K562 (cell line): ENCODE measurements around the gene BCAM. TPM values are rescaled to one million over a fixed set of nuclear protein-coding genes. Genes with fewer than 3 reads are reported as not detected.

ENCODE experiments used
- BRCA1 ChIP-seq, 2 experiments: fragments of 450-650 bp in 1 of 2; sonication (generic) in 1 of 2; formaldehyde crosslinking in 1 of 2; IDR thresholded peaks; 2 replicates each; pipeline versions ENCODE4 v1.5.0 to v1.6.1; 2017 to 2020; ENCODE audit warnings: mild to moderate bottlenecking in 1 of 2, missing genetic modification reagents in 1 of 2
- BRF1 ChIP-seq: IDR thresholded peaks from 3 replicates; pipeline ENCODE4 v1.6.1; 2011; ENCODE audit warnings: borderline replicate concordance, mild to moderate bottlenecking; ENCODE audit not compliant: insufficient read length; ENCODE audit errors: extremely low read depth
- ETS2 ChIP-seq: IDR thresholded peaks from 2 replicates; pipeline ENCODE4 v1.6.1; 2016; ENCODE audit warnings: borderline replicate concordance, missing genetic modification characterization, mild to moderate bottlenecking, moderate library complexity, missing compliant biosample characterization; ENCODE audit not compliant: poor library complexity, severe bottlenecking
- FOSL1 ChIP-seq: fragments of 200-800 bp; sonication (Bioruptor generic); conservative IDR thresholded peaks from 2 replicates; pipeline ENCODE4 v1.6.1; 2016; ENCODE audit warnings: missing genetic modification characterization, missing compliant biosample characterization
- FOXK2 ChIP-seq, 2 experiments: fragments of 450-650 bp; IDR thresholded peaks in 1 of 2; conservative IDR thresholded peaks in 1 of 2; 2 replicates each; pipeline ENCODE4 v1.6.1; 2016; ENCODE audit warnings: low read depth in 2 of 2, mild to moderate bottlenecking in 1 of 2
- MAFK ChIP-seq: IDR thresholded peaks from 2 replicates; pipeline ENCODE4 v1.6.1; 2011; ENCODE audit warnings: low read length, improper control_type of control experiment
- MXD1 ChIP-seq: fragments of 250-450 bp; sonication (Bioruptor Pico); IDR thresholded peaks from 2 replicates; pipeline ENCODE4 v1.8.0; 2021; ENCODE audit warnings: borderline replicate concordance, mild to moderate bottlenecking, moderate library complexity; ENCODE audit not compliant: poor library complexity, severe bottlenecking
- NCOA6 ChIP-seq: fragments of 450-650 bp; IDR thresholded peaks from 2 replicates; pipeline ENCODE4 v1.6.1; 2017; ENCODE audit warnings: mild to moderate bottlenecking
- TAL1 ChIP-seq: fragments of 450-650 bp; IDR thresholded peaks from 2 replicates; pipeline ENCODE4 v1.6.1; 2016; ENCODE audit warnings: mild to moderate bottlenecking
- TCFL5 ChIP-seq: fragments of 250-450 bp; sonication (Bioruptor Pico); conservative IDR thresholded peaks from 2 replicates; pipeline ENCODE4 v1.6.1; 2021; ENCODE audit warnings: mild to moderate bottlenecking, moderate library complexity, matching md5 sums
- TFE3 ChIP-seq: fragments of 450-650 bp; formaldehyde crosslinking; IDR thresholded peaks from 2 replicates; pipeline ENCODE4 v1.4.0; 2020; ENCODE audit warnings: mild to moderate bottlenecking, mixed read lengths
- YY1 ChIP-seq, 3 experiments: IDR thresholded peaks; 2 replicates each; pipeline ENCODE4 v1.6.1; 2011; ENCODE audit warnings: low read length in 2 of 3, mild to moderate bottlenecking in 2 of 3, moderate library complexity in 2 of 3, borderline replicate concordance in 1 of 3, control low read depth in 1 of 3, low read depth in 1 of 3; ENCODE audit not compliant: insufficient read depth in 3 of 3, insufficient replicate concordance in 2 of 3, control insufficient read depth in 1 of 3, insufficient read length in 1 of 3; ENCODE audit errors: extremely low read depth in 1 of 3
- ZBTB11 ChIP-seq, 3 experiments: fragments of 200-800 bp in 1 of 3; fragments of 250-450 bp in 1 of 3; fragments of 450-650 bp in 1 of 3; sonication (Bioruptor Pico) in 1 of 3; sonication (Bioruptor generic) in 1 of 3; formaldehyde crosslinking in 1 of 3; IDR thresholded peaks; 2 replicates each; pipeline versions ENCODE4 v1.6.1 to v1.8.0; 2016 to 2022; ENCODE audit warnings: mild to moderate bottlenecking in 2 of 3, missing genetic modification characterization in 2 of 3, missing compliant biosample characterization in 1 of 3, moderate library complexity in 1 of 3
- ZBTB33 ChIP-seq: sonication (generic); formaldehyde crosslinking; IDR thresholded peaks from 2 replicates; pipeline ENCODE4 v1.8.1; 2023; ENCODE audit warnings: mild to moderate bottlenecking, missing genetic modification reagents
- polyA plus RNA-seq, 8 experiments: library from polyadenylated mRNA; depleted of rRNA in 4 of 8; stranded (reverse) in 5 of 8; unstranded in 3 of 8; fragments of >200 nt; fragmentation: Nextera tagmentation in 2 of 8; fragmentation: Illumina TruSeq in 1 of 8; extraction: Ambion mirVana in 2 of 8; extraction: Trizol in 1 of 8; gene quantifications; 2 replicates each; pipeline versions ENCODE4 v1.2.1 to v1.2.3, GENCODE V29; 2011 to 2014; ENCODE audit warnings: inconsistent platforms in 1 of 8, missing spikeins in 1 of 8
- total RNA-seq, 7 experiments: library from RNA; depleted of rRNA in 6 of 7; stranded (reverse); fragments of >200 nt in 6 of 7; fragmentation: Illumina TruSeq in 2 of 7; extraction: Trizol in 2 of 7; gene quantifications; 2 replicates each; pipeline versions ENCODE4 v1.2.1 to v1.2.3, GENCODE V29; 2011 to 2021; ENCODE audit warnings: low replicate concordance in 1 of 7

BCAM gene
- total and polyA plus RNA-seq, 9 of the 15 experiments (the other 6 are each of a cell fraction or from before 2014, with no cell fraction given) = 0.07 to 1.3 (median 0.33) TPM; not detected in 2

- no peak for TF ChIP-seq MAFK
- no peak for TF ChIP-seq BRCA1 (IDR thresholded peaks at IDR 0.05)
- no peak for TF ChIP-seq BRCA1 (CRISPR knock-in tag; IDR thresholded peaks at IDR 0.05)
- TF ChIP-seq BRF1 = no peak
- TF ChIP-seq TFE3 (CRISPR knock-in tag) = no peak
- no peak for TF ChIP-seq FOXK2 (conservative IDR thresholded peaks at IDR 0.05 in 1 of 2, IDR thresholded peaks at IDR 0.05 in 1 of 2; ENCODE audit: low read depth in 2 of 2)
- TF ChIP-seq NCOA6 = no peak
- TF ChIP-seq ETS2 (tag) = no peak
- TF ChIP-seq TCFL5 (CRISPR knock-in tag) = no peak
- no peak for TF ChIP-seq ZBTB33 (CRISPR knock-in tag)
- TF ChIP-seq TAL1 = no peak
- no peak for TF ChIP-seq FOSL1
- TF ChIP-seq MXD1 (CRISPR knock-in tag) = no peak
- peak in 1 of 3 experiments; percentile 67; a peak in 1 of 6 replicates for TF ChIP-seq ZBTB11 (CRISPR knock-in tag; IDR thresholded peaks at IDR 0.05)
- TF ChIP-seq YY1 (IDR thresholded peaks at IDR 0.05; ENCODE audit: borderline replicate concordance in 1 of 3, control insufficient read depth in 1 of 3, extremely low read depth in 1 of 3, insufficient read depth in 3 of 3, insufficient read length in 1 of 3, insufficient replicate concordance in 2 of 3, low read depth in 1 of 3, low read length in 2 of 3) = no peak
Observed at GRCh38 chr19:44847144-44848035, 38.5 kb downstream of the BCAM start (continued).
